Adrenal gland (tissue), 5 donors: ENCODE results near the gene SLC35F1.

Source experiments
- POLR2A ChIP-seq, 2 donors: fragments of 450-650 bp; IDR thresholded peaks; one replicate each; pipeline ENCODE4 v1.6.1; 2017; ENCODE audit warnings: antibody characterized with exemption in 2 of 2, mild to moderate bottlenecking in 2 of 2, moderate library complexity in 1 of 2
- TF ChIP-seq, protein P1 (sequence below), 6 experiments: fragments of 450-650 bp in 4 of 6; fragments of 200-600 bp in 2 of 6; sonication (generic) in 1 of 6; IDR thresholded peaks; 1 replicate in 5 of 6; 2 replicates in 1 of 6; pipeline versions ENCODE4 v1.5.1 to v1.8.0; 2016 to 2021; ENCODE audit warnings: antibody characterized with exemption in 6 of 6, mild to moderate bottlenecking in 2 of 6, moderate library complexity in 1 of 6
- donor health status: DM: no; HTN: no; CAD: no.

DNA sequence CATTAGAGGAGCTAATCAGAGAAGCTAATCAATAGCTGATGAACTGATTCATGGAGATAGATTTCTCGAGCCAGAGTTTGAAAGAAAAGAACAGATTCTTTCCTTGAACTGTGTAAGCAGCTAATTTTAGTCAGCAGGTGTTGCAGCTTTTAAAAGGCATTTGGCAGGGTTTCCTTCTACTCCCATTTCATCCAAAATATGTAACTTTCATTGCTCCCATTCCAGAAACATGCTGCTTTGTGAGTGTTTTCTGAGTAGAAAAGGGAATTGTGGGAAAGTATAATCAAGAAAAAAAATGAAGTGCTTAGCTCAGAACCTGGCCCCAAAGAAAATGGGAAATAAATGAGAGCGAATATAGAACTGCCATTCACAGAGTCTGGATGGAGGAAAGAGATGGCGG lies 20.8 kb downstream of the SLC35F1 start:
- TF ChIP-seq, protein P1, sequence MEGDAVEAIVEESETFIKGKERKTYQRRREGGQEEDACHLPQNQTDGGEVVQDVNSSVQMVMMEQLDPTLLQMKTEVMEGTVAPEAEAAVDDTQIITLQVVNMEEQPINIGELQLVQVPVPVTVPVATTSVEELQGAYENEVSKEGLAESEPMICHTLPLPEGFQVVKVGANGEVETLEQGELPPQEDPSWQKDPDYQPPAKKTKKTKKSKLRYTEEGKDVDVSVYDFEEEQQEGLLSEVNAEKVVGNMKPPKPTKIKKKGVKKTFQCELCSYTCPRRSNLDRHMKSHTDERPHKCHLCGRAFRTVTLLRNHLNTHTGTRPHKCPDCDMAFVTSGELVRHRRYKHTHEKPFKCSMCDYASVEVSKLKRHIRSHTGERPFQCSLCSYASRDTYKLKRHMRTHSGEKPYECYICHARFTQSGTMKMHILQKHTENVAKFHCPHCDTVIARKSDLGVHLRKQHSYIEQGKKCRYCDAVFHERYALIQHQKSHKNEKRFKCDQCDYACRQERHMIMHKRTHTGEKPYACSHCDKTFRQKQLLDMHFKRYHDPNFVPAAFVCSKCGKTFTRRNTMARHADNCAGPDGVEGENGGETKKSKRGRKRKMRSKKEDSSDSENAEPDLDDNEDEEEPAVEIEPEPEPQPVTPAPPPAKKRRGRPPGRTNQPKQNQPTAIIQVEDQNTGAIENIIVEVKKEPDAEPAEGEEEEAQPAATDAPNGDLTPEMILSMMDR (IDR thresholded peaks at IDR 0.05), result no peak
- no peak for TF ChIP-seq POLR2A (IDR thresholded peaks at IDR 0.05)
